IgD-negative memory B cell (primary cell): ENCODE results near the gene LENG8. TPM values are rescaled to one million over a fixed set of nuclear protein-coding genes. Genes with fewer than 3 reads are reported as not detected.

Experiments used
- H3K27ac Mint-ChIP-seq, 3 donors: one replicate each; pipeline ENCODE4 v1.8.0; 2020 to 2022; ENCODE audit warnings: mild to moderate bottlenecking in 3 of 3, mixed read lengths in 3 of 3, moderate library complexity in 1 of 3
- H3K27me3 Mint-ChIP-seq: one replicate; pipeline ENCODE4 v1.8.0; 2021; ENCODE audit warnings: mixed read lengths
- H3K36me3 Mint-ChIP-seq: one replicate; pipeline ENCODE4 v1.8.0; 2020; ENCODE audit warnings: mild to moderate bottlenecking, mixed read lengths
- H3K4me1 Mint-ChIP-seq, 3 donors: one replicate each; pipeline ENCODE4 v1.8.0; 2020 to 2022; ENCODE audit warnings: mixed read lengths in 3 of 3, mild to moderate bottlenecking in 1 of 3
- H3K4me3 Mint-ChIP-seq, 4 donors: one replicate each; pipeline ENCODE4 v1.8.0; 2020 to 2022; ENCODE audit warnings: mild to moderate bottlenecking in 4 of 4, mixed read lengths in 4 of 4, moderate library complexity in 3 of 4
- H3K9me3 Mint-ChIP-seq, 3 donors: one replicate each; pipeline ENCODE4 v1.8.0; 2020 to 2021; ENCODE audit warnings: mixed read lengths in 3 of 3, mild to moderate bottlenecking in 1 of 3
- polyA plus RNA-seq: library from polyadenylated mRNA; unstranded; fragments of 300-500 nt; fragmentation: Illumina TruSeq; gene quantifications from one replicate; pipeline ENCODE4 v1.2.3, GENCODE V29; 2021

Gene LENG8
- 11.4 TPM for polyA plus RNA-seq

DNA sequence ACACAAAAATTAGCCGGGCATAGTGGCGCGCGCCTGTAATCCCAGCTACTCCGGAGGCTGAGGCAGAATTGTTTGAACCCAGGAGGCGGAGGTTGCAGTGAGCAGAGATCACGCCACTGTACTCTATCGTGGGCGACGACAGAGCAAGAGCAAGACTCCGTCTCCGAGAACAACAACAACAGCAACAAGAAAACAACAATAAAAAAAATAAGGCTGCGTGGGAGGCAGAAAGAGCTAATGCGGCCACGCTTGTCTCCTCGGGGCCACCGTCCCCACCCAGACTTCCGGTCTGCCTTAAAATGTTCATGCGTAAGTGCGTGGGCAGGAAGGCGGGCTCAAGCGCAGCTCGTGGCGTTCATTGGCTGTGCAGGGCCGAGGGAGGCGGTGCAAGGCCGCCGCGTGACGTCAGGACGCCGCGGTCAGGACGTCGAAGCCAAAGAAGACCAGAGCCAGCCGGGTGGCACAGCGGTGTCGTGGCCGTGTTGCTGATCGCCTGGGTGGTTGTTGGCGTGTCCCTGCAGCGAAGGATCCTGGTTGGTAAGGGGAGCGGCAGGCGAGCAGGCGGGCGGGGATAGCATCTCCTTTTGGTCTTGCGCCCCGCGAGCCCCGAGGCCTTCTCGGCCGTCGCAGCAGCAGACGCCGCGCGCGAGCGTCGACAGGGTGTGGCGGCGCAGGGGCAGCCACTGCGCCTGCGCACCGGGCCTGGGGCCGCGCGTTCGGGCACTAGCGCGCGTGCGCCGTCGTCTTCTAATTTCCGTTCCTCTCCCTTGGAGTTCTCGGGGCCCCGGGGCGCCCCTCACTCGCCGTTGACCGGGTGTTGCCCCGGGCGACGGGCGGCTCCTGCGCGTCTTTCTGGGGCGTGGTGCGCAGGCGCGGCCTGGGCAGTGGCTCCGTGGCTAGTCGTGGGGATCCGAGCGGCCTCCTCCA, at the start of gene LENG8:
Gene LENG8, plus strand, starts transcription at position 426 of the 927 bp plus-strand sequence. CDS start 2,146 bp downstream, outside the sequence.
- Mint-ChIP-seq H3K36me3 (peaks cover 6% of the 10 kb centered on the region), H3K9me3 (no peaks in the 10 kb centered on the region), H3K4me3 (peak within 1 kb of the TSS; percentile 95 to 97 (median 96)), H3K27ac (peak within 1 kb of the TSS; percentile 95 to 100 (median 99)), H3K27me3 (no peaks in the 10 kb centered on the region), H3K4me1 (peaks cover 25 to 30% (median 30%) of the 10 kb centered on the region in 3 donors)

DNA sequence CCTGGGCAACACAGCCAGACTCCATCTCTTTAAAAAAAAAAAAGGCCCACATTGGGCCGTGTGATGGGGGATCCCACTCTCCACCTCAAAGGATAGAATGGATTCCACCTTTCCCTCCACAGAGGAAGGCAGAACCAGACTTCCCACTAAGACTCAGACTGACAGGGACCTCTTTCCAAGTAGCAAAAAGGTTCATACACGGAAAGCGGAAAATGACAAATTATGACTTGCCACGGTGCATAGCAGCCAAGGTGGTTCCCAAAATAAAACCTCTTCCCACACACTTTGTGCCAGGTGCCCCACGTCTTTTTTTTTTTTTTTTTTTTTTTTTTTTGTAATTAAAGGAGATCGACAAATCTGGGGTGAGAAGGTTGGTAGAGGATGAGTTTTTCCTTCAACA, 48.1 kb upstream of the LENG8 start:
- no peaks in the 10 kb centered on the region for H3K4me1 Mint-ChIP-seq
- no peak overlapping the region for H3K27ac Mint-ChIP-seq
- no peaks in the 10 kb centered on the region for H3K27me3 Mint-ChIP-seq
- no peak overlapping the region for H3K4me3 Mint-ChIP-seq
- H3K36me3 Mint-ChIP-seq, result peaks cover 2% of the 10 kb centered on the region
- no peaks in the 10 kb centered on the region for H3K9me3 Mint-ChIP-seq

DNA sequence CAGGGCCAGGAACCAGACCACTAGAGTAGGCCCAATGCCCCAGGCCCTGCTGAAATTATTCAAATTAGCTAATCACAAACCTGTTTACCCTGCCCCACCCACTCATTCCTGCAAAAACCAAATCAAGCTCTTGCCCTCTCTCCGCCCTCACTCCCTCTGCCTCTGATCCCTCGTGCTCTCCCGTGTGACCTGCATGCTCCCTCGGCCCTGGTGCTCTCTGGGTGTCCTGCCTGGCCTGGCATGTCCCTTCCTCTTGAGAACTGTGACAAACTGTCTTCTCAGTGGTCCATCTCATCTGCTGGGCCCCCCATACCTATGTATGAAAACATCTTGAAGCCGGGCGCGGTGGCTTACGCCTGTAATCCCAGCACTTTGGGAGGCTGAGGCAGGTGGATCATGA, 45.9 kb upstream of the LENG8 start:
- no peaks in the 10 kb centered on the region for H3K9me3 Mint-ChIP-seq
- peaks cover 0 to 4% (median 0%) of the 10 kb centered on the region in 3 donors for H3K4me1 Mint-ChIP-seq
- H3K27me3 Mint-ChIP-seq, result no peaks in the 10 kb centered on the region
- H3K27ac Mint-ChIP-seq, result peak overlapping the region in 1 of 3 donors; percentile 63
- no peaks in the 10 kb centered on the region for H3K36me3 Mint-ChIP-seq
- no peak overlapping the region for H3K4me3 Mint-ChIP-seq

DNA sequence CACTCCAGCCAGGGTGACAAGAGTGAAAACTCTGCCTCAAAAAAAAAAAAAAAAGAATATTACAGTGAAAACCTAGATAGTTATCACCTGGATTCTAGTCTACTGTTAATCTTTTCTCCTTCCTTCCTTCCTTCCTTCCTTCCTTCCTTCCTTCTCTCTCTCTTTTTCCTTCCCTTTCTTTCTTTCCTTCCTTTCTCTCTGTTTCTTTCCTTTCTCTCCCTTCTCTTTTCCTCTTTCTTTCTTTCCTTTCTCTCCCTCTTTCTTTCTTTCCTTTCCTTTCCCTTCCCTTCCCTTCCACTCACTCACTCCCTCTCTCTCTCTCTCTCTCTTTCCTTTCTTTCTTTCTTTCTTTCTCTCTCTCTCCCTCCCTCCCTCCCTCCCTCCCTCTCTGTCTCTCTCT, 43.4 kb upstream of the LENG8 start:
- Mint-ChIP-seq H3K27me3 (no peaks in the 10 kb centered on the region), H3K4me3 (no peak overlapping the region), H3K4me1 (peaks cover 0 to 4% (median 0%) of the 10 kb centered on the region in 3 donors), H3K27ac (no peak overlapping the region), H3K36me3 (no peaks in the 10 kb centered on the region), H3K9me3 (no peaks in the 10 kb centered on the region)

DNA sequence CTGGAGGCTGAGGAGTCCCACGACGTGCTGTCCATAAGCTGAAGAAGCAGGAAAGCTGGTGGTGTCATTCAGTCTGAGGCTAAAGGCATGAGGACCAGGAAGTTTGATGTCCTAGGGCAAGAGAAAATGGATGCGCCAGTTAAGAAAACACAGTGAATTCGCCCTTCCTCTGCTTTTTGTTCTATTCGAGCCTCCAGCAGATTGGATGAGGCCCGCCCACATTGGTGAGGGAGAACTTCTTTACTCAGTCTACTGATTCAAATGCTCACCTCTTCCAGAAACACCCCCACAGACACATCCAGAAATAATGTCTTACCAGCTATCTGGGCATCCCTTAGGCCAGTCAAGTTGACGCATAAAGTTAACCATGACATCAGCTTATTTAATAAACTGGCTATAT, 41.2 kb upstream of the LENG8 start:
- no peaks in the 10 kb centered on the region for H3K36me3 Mint-ChIP-seq

DNA sequence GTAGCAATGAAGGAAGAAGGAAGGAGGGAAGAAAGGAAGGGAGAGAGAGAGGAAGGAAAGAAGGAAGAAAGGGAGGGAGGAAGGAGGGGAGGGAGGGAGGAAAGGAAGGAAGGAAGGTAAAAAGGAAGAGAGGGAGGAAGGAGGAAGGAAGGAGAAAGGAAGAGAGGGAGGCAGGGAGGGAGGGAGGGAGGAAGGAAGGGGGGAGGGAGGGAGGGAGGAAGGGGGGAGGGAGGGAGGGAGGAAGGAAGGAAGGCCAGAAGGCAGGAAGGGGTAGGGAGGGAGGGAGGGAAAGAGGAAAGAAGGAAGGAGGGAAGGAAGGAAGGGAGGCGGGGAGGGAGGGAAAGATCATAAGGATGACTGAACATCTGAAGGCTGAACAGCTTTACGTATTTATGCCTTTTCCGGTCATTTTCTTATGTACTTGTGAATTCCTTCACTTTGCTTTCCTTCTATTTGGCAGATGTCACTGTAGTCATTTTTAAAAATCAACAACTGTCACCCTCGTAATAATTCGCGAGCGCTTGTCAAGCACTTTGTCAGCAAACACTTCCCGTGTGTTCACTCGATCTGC, 40.5 kb upstream of the LENG8 start:
- H3K9me3 Mint-ChIP-seq, result no peaks in the 10 kb centered on the region
- peaks cover 0 to 4% (median 0%) of the 10 kb centered on the region in 3 donors for H3K4me1 Mint-ChIP-seq
- H3K27me3 Mint-ChIP-seq, result peaks cover 1% of the 10 kb centered on the region
- H3K27ac Mint-ChIP-seq, result peak overlapping the region in 1 of 3 donors; percentile 94
- H3K4me3 Mint-ChIP-seq, result no peak overlapping the region
- H3K36me3 Mint-ChIP-seq, result no peaks in the 10 kb centered on the region

More for the DNA sequence above, 41.2 kb upstream of the LENG8 start:
- H3K27ac Mint-ChIP-seq, result peak overlapping the region in 2 of 3 donors; percentile 16 to 94
- H3K4me1 Mint-ChIP-seq, result peaks cover 0 to 4% (median 0%) of the 10 kb centered on the region in 3 donors
- H3K4me3 Mint-ChIP-seq, result no peak overlapping the region
- H3K27me3 Mint-ChIP-seq, result no peaks in the 10 kb centered on the region
- no peaks in the 10 kb centered on the region for H3K9me3 Mint-ChIP-seq

DNA sequence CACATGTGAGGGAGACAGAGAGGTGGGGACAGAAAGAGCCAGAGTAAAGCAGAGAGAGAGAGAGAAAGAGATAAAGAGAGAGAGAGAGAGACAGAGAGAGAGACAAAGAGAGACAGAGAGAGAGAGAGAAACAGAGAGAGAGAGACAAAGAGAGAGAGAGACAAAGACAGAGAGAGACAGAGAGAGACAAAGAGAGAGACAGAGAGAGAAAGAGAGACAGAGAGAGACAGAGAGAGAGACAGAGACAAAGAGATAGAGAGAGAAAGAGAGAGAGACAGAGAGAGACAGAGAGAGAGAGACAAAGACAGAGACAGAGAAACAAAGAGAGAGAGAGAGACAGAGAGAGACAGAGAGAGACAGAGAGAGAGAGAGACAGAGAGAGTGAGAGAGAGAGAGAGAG, 38.0 kb upstream of the LENG8 start:
- Mint-ChIP-seq H3K36me3 (no peaks in the 10 kb centered on the region), H3K27ac (no peak overlapping the region), H3K4me3 (peak overlapping the region in 1 of 4 donors; percentile 68), H3K27me3 (peaks cover 11% of the 10 kb centered on the region), H3K9me3 (peaks cover 0 to 3% (median 2%) of the 10 kb centered on the region in 3 donors), H3K4me1 (peaks cover 0 to 4% (median 0%) of the 10 kb centered on the region in 3 donors)

DNA sequence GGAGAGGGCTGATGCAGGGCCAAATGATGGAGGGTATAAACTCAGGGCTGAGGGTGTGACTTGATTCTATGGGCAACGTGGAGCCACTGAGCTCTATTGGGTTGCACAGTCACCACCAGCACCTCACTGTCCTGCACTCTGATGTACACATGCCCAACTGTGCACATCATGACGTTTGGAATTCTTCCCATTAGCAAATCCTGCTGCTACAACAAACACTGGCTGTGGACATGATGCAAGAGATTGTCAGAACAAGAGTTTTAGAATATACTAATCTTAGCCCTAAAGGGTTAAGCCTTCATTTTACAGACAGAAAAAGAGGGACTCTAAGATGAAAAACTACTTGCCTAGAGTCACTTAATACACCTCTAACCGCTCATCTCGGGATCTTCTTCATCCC, 36.1 kb upstream of the LENG8 start:
- no peak overlapping the region for H3K4me3 Mint-ChIP-seq
- H3K4me1 Mint-ChIP-seq, result peaks cover 2 to 7% (median 5%) of the 10 kb centered on the region in 3 donors
- H3K9me3 Mint-ChIP-seq, result peaks cover 0 to 3% (median 2%) of the 10 kb centered on the region in 3 donors
- no peak overlapping the region for H3K27ac Mint-ChIP-seq
- H3K36me3 Mint-ChIP-seq, result no peaks in the 10 kb centered on the region
- peaks cover 18% of the 10 kb centered on the region for H3K27me3 Mint-ChIP-seq

DNA sequence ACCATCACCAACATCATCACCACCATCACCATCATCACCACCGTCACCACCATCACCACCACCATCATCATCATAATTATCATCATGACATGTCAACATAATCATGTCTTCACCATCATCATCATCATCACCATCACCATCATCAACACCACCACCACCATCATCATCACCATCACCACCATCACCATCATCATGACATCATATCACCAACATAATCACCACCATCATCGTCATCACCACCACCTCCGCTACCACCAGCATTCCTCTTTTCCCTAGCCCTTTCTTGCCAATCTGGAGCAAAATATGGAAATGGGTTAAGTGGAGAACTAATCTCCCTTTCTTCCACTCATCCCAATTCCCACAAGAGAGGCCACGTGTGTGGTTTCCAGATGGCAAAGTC, 34.8 kb upstream of the LENG8 start:
- H3K9me3 Mint-ChIP-seq, result peaks cover 0 to 3% (median 2%) of the 10 kb centered on the region in 3 donors
- H3K27me3 Mint-ChIP-seq, result peaks cover 22% of the 10 kb centered on the region
- no peak overlapping the region for H3K4me3 Mint-ChIP-seq
- peaks cover 0 to 13% (median 9%) of the 10 kb centered on the region in 3 donors for H3K4me1 Mint-ChIP-seq
- H3K36me3 Mint-ChIP-seq, result no peaks in the 10 kb centered on the region
- H3K27ac Mint-ChIP-seq, result no peak overlapping the region

DNA sequence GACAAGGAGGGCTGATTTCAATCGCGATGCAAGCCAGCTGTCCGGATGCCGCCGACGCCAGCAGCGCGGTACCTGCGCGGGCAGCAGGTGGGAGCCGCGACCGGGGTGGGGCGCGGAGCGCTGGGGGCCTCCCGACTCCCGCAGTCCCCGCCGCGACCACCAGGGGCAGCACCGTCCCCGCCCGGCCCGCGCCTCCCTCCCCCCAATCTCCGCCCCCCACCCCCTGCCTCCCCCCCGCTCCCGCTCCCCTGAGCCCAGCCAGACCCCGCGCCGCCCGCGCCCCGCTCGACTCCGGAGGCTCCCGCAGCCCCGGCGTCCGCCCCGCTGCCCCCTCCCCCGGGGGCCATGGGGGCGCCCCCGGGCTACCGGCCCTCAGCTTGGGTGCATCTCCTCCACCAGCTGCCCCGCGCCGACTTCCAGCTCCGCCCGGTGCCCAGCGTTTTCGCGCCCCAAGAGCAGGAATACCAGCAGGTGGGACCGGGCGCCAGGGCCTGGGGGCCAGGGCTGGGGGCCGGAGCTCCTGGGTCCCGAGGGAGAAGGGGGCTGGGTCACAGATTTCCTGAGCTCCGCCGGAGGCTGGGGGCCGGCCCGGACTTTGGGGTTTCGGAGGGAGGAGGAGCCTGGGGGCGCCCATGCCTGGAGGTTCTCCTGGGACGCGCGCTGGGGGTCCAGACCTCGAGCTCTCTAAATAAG, 33.6 kb upstream of the LENG8 start, which contains the start of gene TTYH1:
Gene TTYH1, plus strand, starts transcription at position 257 of the 693 bp plus-strand sequence. Its CDS starts 89 bp downstream, at position 346.
- peak within 1 kb of the TSS in 1 of 4 donors; percentile 37 for H3K4me3 Mint-ChIP-seq
- H3K36me3 Mint-ChIP-seq, result no peaks in the 10 kb centered on the region
- H3K27me3 Mint-ChIP-seq, result peaks cover 27% of the 10 kb centered on the region
- H3K4me1 Mint-ChIP-seq, result peaks cover 0 to 13% (median 9%) of the 10 kb centered on the region in 3 donors
- H3K27ac Mint-ChIP-seq, result no peak within 1 kb of the TSS
- H3K9me3 Mint-ChIP-seq, result peaks cover 0 to 3% (median 2%) of the 10 kb centered on the region in 3 donors

DNA sequence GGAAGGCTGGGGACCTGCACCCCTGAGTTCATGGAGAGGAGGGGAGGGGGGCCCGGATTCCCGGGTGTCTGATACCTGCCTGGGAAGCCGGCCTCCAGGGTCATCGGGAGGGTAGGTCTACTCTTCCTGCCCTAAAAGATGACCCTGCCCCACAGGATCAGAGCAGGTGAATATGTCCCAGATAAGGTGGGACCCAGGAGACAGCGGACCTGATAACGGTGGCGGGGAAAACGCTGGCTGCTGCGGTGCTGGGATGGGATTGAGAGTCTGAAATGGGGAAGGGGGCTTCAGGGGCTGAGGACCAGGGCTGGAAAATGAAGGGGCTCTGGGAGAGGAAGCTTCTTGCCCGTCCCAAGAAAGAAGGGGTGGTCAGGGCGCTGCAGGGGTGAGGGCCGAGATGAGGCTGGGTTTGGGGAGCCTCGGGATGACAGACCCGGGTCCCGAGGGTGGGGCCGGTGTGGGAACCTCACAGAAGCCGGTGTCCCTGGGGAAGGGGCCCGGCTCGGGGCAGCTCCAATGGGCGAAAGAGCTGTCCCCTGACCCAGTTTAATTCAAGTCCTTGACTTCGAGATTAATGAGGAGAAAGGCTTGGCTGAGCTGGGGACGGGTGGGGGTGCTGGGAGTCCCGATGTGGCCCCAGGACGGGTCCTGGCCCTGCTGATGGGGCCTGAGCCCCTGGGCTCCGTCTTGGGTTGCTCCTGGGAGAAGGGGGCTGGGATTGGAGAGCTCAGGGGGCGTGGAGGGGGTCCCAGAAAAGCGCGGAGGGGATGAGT, 32.9 kb upstream of the LENG8 start:
- Mint-ChIP-seq H3K27me3 (peaks cover 27% of the 10 kb centered on the region), H3K36me3 (no peaks in the 10 kb centered on the region), H3K9me3 (peaks cover 0 to 3% (median 2%) of the 10 kb centered on the region in 3 donors), H3K4me1 (peaks cover 0 to 13% (median 9%) of the 10 kb centered on the region in 3 donors), H3K4me3 (peak overlapping the region in 1 of 4 donors; percentile 30), H3K27ac (no peak overlapping the region)

DNA sequence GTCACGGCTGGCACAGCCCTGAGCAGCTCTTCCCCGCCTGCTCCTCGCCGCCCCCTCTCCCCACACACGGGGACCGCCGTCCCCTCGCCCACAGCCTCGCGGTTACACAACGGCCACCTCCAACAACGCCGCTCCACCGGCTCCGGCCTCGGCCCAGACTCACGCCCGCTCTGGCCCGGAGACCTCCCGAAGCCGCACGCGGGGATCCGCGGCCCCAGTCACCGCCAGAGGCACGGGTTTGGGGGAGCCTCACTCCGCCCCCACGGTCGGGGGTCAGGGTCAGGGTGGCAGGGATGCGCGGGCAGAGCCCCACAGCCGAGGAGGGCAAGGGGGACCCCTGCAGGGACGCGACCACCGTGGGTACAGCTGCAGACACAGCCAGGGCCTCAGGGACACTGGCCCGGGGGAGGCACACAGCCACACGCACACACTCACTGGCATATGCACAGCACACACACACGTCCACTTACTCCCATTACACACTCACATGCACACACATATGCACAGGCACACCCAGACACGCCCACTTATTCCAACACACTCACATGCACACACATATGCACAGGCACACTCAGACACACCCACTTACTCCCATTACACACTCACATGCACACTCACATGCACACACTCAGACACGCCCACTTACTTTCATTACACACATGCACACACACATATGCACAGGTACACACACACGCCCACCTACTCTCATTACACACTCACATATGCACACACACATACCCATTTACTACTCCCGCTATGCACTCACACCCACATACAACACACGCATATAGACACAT, 32.1 kb upstream of the LENG8 start:
- no peak overlapping the region for H3K4me3 Mint-ChIP-seq
- H3K9me3 Mint-ChIP-seq, result peaks cover 0 to 3% (median 2%) of the 10 kb centered on the region in 3 donors
- H3K36me3 Mint-ChIP-seq, result no peaks in the 10 kb centered on the region
- H3K27ac Mint-ChIP-seq, result no peak overlapping the region
- H3K27me3 Mint-ChIP-seq, result peaks cover 27% of the 10 kb centered on the region
- H3K4me1 Mint-ChIP-seq, result peaks cover 0 to 13% (median 9%) of the 10 kb centered on the region in 3 donors

DNA sequence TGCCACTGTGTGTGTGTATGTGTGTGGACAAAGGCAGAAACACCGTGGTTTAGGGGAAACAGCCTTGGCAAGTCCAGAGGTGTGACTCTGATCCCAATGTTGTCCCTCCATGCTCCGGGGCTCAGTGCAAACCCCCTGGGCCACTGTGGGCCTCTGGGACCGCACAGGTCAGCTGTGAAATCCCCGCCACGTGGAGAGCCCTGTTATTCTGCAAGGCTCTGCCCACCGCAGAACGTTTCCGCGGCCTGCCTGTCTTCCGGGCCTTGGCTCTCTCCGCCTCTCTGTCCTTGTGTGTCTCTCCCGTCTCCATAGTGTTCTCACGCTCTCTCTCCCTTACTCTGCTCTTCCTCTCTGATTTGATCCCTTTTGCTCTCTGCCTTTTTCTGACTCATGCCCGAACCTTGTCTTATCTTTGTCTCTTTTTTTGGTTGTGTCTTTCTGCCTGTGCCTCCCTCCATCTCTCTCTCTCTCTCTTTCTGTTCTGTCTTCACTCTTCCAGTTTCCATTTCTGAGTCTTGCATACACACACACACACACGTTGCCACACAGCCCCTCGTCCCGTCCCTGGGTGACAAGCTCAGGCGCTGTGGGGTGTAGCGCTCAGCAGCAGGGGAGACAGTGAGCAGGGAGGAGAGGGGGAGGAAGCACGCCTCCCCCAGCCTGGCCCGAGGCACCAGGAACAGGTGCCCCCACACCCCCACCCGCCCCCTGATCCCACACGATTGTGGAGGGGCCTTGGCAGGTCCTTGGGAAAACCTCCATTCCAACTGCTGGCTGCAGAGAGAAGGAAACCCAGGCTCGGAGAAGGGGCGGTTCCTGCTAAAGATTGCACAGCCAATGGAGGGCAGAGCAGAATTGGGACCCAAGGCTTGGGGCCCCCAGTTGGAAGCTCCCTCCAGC, 30.7 kb upstream of the LENG8 start:
- Mint-ChIP-seq H3K4me3 (peak overlapping the region in 2 of 4 donors; percentile 56 to 70), H3K4me1 (peaks cover 0 to 13% (median 9%) of the 10 kb centered on the region in 3 donors), H3K27me3 (peaks cover 28% of the 10 kb centered on the region), H3K9me3 (peaks cover 0 to 3% (median 2%) of the 10 kb centered on the region in 3 donors), H3K36me3 (peaks cover 1% of the 10 kb centered on the region), H3K27ac (no peak overlapping the region)
